SK-N-MC (cell line): Measurements from ENCODE around the gene FAM185A.
"Not testable (repeated sequence)": the region's sequence is repeated elsewhere in the genome, so short reads cannot be mapped to it uniquely, and the experiment has no call there.

Experiments used
- EZH2 ChIP-seq: fragments of 200-600 bp; sonication (generic); IDR thresholded peaks from one replicate; pipeline ENCODE4 v1.6.1; 2017; ENCODE audit warnings: antibody characterized with exemption
- FOXP2 ChIP-seq: optimal IDR thresholded peaks from 2 replicates; pipeline ENCODE3; 2011; ENCODE audit warnings: mild to moderate bottlenecking, moderate library complexity; ENCODE audit not compliant: insufficient read depth; ENCODE audit errors: extremely low read length, control extremely low read depth
- POLR2AphosphoS5 ChIP-seq: IDR thresholded peaks from 2 replicates; pipeline ENCODE4 v1.6.1; 2012; ENCODE audit warnings: mild to moderate bottlenecking, low read depth, low read length, borderline replicate concordance

GRCh38 chr7:102761234-102761633 lies 12.4 kb downstream of the FAM185A start:
- not testable (repeated sequence) for TF ChIP-seq EZH2, POLR2AphosphoS5, FOXP2
